ENCODE measurements around the gene INHBB. TPM values are rescaled to one million over a fixed set of nuclear protein-coding genes. Genes with fewer than 3 reads are reported as not detected.
A peak's percentile ranks its signal among the peaks of the same experiment; 100 is the strongest.
"Not testable (repeated sequence)": the region's sequence is repeated elsewhere in the genome, so short reads cannot be mapped to it uniquely, and the experiment has no call there.

The INHBB gene
- total RNA-seq, 1 donor from 2014 or later = 8.1 TPM

DNA sequence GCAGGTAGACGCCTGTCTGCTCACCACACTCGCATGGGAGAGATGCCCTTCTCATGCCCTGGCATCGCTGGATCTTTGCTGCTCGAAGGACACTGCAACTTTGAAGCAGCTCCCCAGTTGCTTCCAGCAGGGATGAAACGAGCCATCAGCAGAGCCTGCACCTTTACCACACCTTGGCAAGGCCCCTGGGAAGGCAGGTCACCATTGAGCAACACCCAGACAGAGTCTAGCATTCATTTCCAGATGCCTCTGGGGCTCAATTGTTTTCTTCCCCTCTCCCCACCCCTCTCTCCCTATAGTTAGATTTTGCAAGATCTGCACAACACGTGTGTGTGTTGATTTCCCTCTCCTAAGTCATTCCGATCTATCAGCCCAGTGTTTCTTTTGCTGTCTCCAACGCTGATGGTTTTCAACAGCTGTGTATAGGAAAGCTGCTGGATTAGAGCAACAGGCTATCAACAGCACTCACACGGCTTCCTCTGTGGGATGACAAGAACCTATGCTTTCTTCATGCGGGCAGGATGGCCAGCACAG is 25.6 kb upstream of the INHBB start:
- intact Hi-C loops (cut with DNase I) = no loop called here
- Histone ChIP-seq H3K4me1 (peaks cover 0 to 5% of the 10 kb centered on the region in 2 donors), H3K4me3 (no peak overlapping the region), H3K27me3 (no peaks in the 10 kb centered on the region), H3K27ac (no peak overlapping the region), H3K36me3 (no peaks in the 10 kb centered on the region), H3K9me3 (no peaks in the 10 kb centered on the region)
- TF ChIP-seq, protein P1, sequence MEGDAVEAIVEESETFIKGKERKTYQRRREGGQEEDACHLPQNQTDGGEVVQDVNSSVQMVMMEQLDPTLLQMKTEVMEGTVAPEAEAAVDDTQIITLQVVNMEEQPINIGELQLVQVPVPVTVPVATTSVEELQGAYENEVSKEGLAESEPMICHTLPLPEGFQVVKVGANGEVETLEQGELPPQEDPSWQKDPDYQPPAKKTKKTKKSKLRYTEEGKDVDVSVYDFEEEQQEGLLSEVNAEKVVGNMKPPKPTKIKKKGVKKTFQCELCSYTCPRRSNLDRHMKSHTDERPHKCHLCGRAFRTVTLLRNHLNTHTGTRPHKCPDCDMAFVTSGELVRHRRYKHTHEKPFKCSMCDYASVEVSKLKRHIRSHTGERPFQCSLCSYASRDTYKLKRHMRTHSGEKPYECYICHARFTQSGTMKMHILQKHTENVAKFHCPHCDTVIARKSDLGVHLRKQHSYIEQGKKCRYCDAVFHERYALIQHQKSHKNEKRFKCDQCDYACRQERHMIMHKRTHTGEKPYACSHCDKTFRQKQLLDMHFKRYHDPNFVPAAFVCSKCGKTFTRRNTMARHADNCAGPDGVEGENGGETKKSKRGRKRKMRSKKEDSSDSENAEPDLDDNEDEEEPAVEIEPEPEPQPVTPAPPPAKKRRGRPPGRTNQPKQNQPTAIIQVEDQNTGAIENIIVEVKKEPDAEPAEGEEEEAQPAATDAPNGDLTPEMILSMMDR (IDR thresholded peaks at IDR 0.05) = no peak
- DNase-seq (ENCODE audit: low spot score in 2 of 2) = no peak

DNA sequence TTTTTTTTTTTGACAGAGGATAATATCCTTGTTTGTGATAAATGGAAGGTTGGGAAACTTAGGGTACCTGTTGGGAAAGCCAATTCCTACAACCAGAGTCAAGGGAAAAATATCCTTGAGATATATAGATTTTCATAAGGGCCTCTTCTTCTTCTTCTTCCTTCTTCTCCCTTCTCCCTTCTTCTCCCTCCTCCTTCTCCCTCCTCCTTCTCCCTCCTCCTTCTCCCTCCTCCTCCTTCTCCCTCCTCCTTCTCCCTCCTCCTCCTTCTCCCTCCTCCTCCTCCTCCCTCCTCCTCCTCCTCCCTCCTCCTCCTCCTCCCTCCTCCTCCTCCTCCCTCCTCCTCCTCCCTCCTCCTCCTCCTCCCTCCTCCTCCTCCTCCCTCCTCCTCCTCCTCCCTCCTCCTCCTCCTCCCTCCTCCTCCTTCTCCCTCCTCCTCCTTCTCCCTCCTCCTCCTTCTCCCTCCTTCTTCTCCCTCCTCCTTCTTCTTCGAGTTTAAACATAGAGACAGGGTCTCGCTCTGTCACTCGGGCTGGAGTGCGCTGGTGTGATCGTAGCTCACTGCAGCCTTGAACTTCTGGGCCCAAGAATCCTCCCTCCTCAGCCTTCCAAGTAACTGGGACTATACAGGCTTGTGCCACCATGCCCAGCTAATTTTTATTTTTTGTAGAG is 24.9 kb upstream of the INHBB start:
- H3K27ac ChIP-seq; DNase-seq (ENCODE audit: low spot score in 2 of 2); H3K4me3 ChIP-seq; H3K27me3 ChIP-seq; H3K9me3 ChIP-seq; H3K36me3 ChIP-seq; H3K4me1 ChIP-seq; intact Hi-C loops (cut with DNase I): not testable (repeated sequence)

DNA sequence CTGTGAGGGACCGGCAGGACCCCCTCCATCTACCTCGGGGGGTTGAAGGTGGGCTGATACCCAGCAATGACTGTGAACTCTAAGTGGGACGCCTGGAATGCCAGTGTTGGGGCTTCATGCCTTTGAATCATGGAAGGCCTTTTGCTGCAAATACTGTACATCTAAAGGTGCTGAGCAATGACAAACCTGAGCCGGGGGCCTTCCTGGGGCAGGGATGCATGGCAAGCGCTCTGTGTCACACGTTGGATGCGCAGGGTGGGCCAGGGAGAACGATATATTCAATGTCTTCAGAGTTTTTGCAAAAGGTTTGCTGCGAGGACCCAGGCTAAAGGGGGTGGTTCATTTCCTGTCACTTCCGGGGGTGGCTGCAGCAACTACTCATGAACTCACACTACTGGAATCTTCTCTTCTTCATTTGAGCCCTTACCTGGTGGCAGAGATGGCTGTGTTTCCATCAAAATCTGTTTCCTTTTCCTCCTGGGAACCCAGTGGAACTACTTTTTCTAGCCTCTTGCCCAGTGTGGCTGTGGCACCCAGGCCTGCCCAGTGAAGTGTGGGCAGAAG is 24.1 kb upstream of the INHBB start:
- H3K36me3 ChIP-seq = no peaks in the 10 kb centered on the region
- intact Hi-C loops (cut with DNase I) = no loop called here
- H3K27ac ChIP-seq = no peak overlapping the region
- peaks cover 0 to 5% of the 10 kb centered on the region in 2 donors for H3K4me1 ChIP-seq
- H3K4me3 ChIP-seq = no peak overlapping the region
- H3K27me3 ChIP-seq = no peaks in the 10 kb centered on the region
- H3K9me3 ChIP-seq = no peaks in the 10 kb centered on the region
- DNase-seq (ENCODE audit: low spot score in 2 of 2) = no peak
- TF ChIP-seq, protein P1 (IDR thresholded peaks at IDR 0.05) = no peak

DNA sequence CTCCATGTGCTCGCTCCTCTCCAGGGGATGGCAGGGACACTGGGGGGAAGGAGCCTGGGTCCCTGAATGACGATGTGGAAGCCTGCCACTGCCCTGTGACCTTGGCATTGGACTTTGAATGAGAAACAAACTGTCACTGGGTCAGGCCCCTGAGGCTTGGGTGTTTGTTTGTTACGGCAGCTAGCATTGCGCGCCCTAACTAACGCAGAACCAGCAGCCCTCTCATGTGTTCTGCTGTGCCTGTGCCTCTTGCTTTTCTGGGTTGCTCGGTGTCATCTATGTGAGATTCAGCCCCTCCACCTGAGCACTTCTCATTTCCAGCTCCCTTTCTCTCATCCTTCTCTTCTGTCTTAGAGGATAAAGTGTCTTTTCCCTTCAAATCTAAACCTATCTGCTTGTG is 23.6 kb upstream of the INHBB start:
- Histone ChIP-seq H3K27me3 (no peaks in the 10 kb centered on the region), H3K4me1 (peaks cover 0 to 5% of the 10 kb centered on the region in 2 donors), H3K4me3 (no peak overlapping the region), H3K9me3 (no peaks in the 10 kb centered on the region), H3K36me3 (no peaks in the 10 kb centered on the region), H3K27ac (no peak overlapping the region)
- no peak for DNase-seq (ENCODE audit: low spot score in 2 of 2)
- intact Hi-C loops (cut with DNase I) = no loop called here
- TF ChIP-seq, protein P1 (IDR thresholded peaks at IDR 0.05) = no peak

DNA sequence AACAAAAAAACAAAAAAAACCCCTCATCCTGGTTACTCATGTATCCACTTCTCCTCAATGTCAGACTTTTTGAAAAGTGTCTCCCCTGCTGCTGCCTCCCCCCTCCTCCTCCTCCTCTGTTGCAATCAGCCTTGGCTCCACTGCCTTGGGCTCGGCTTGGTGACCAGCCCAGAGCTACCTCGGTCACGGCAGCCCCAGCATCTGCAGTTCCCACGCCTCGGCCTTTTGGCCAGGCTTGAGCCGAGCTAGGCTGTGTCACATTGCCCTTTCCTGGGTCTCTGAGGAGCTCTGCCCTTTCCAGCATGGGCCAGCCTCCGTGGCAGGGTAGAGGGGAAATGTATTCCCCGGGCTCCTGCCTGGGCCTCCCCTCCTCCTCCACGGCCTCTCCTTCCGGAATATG is 22.7 kb upstream of the INHBB start:
- intact Hi-C loops (cut with DNase I) = no loop called here
- Histone ChIP-seq H3K27me3 (no peaks in the 10 kb centered on the region), H3K27ac (peak overlapping the region in 1 of 2 donors; percentile 50), H3K4me1 (peaks cover 0 to 5% of the 10 kb centered on the region in 2 donors), H3K36me3 (no peaks in the 10 kb centered on the region), H3K9me3 (no peaks in the 10 kb centered on the region), H3K4me3 (no peak overlapping the region)
- peak in 1 of 2 donors; percentile 80 for DNase-seq (ENCODE audit: low spot score in 2 of 2)
- TF ChIP-seq, protein P1 (IDR thresholded peaks at IDR 0.05) = no peak

DNA sequence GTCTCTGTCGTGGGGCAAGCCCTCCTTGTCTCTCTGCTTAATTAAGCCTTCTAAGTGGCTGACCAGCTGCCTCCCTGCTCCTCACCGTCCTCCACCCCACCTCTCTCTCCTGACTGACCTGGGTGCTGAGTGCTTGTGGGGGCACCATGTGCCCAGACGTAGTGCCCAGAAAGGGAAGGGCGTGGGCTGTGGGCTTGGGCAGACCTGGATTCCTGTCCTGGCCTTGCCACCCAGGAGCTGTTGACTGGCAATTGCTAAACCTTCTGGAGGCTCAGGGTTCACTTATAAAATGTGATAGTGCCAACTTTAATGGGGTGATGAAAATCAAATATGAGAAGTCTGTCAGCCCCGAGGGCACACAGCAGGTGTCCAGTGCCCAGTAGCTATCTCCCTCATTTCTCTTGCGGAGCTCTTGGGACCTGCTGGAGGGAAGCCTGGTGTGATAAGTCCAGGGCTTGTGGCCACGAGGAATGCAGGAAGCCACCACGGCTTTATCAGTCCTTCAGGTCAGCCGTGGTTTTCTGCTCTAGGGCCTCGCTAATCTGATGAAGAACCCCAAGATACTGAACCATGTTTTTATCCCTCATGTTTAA is 22.0 kb upstream of the INHBB start:
- TF ChIP-seq, protein P1 (IDR thresholded peaks at IDR 0.05) = no peak
- Histone ChIP-seq H3K4me3 (no peak overlapping the region), H3K4me1 (peaks cover 0 to 5% of the 10 kb centered on the region in 2 donors), H3K27ac (peak overlapping the region in 1 of 2 donors; percentile 50), H3K27me3 (no peaks in the 10 kb centered on the region), H3K36me3 (no peaks in the 10 kb centered on the region), H3K9me3 (no peaks in the 10 kb centered on the region)
- no peak for DNase-seq (ENCODE audit: low spot score in 2 of 2)
- intact Hi-C loops (cut with DNase I) = no loop called here
